Aorta (tissue), 5 donors: Measurements from ENCODE around the gene PDE4D. TPM values are rescaled to one million over a fixed set of nuclear protein-coding genes. Genes with fewer than 3 reads are reported as not detected.

Experiments used
- ATAC-seq: fragments of 200-7000 bp; cut with Tn5 transposase; one replicate; pipeline ENCODE4 v1.9.1; 2022; ENCODE audit warnings: moderate library complexity; ENCODE audit not compliant: low FRiP score
- DNase-seq, 2 donors: peaks; one replicate each; pipeline ENCODE4 v3.0.0-alpha.2; 2020
- H3K27ac ChIP-seq, 2 donors: one replicate each; pipeline ENCODE4 v1.5.1; 2013; ENCODE audit warnings: low read length in 2 of 2, mild to moderate bottlenecking in 2 of 2, moderate library complexity in 2 of 2, control low read depth in 1 of 2, inconsistent platforms in 1 of 2, low read depth in 1 of 2
- H3K27me3 ChIP-seq, 2 donors: one replicate each; pipeline ENCODE4 v1.6.1; 2013; ENCODE audit warnings: control low read depth in 1 of 2, low read length in 1 of 2, mild to moderate bottlenecking in 1 of 2, moderate library complexity in 1 of 2; ENCODE audit not compliant: insufficient read depth in 2 of 2, control insufficient read depth in 1 of 2
- H3K36me3 ChIP-seq, 2 donors: one replicate each; pipeline ENCODE4 v1.6.1; 2013; ENCODE audit warnings: control low read depth in 1 of 2, low read length in 1 of 2, mild to moderate bottlenecking in 1 of 2; ENCODE audit not compliant: insufficient read depth in 2 of 2, control insufficient read depth in 1 of 2
- H3K4me1 ChIP-seq, 2 donors: one replicate each; pipeline ENCODE4 v1.6.1; 2013; ENCODE audit warnings: low read length in 2 of 2, control low read depth in 1 of 2, mild to moderate bottlenecking in 1 of 2, moderate library complexity in 1 of 2; ENCODE audit not compliant: insufficient read depth in 2 of 2, control insufficient read depth in 1 of 2
- H3K4me3 ChIP-seq, 2 donors: one replicate each; pipeline ENCODE4 v1.5.1; 2013; ENCODE audit warnings: low read length in 2 of 2, control low read depth in 1 of 2, mild to moderate bottlenecking in 1 of 2
- H3K9me3 ChIP-seq: one replicate; pipeline ENCODE4 v1.6.1; 2013; ENCODE audit warnings: mild to moderate bottlenecking, low read length; ENCODE audit not compliant: control insufficient read depth
- WGBS, 2 donors: extraction: QIAGEN DNeasy Blood & Tissue Kit; methylation state at CpG; one replicate each; pipeline ENCODE4 v1.1.7; 2013; 5-methylcytosine and 5-hydroxymethylcytosine counted together
- intact Hi-C, 2 donors: fragments of 100-400 bp; cut with DNase I; formaldehyde crosslinking; loops; one replicate each; pipeline versions ENCODE4 v1.14.2 to v1.15.0; 2022
- polyA plus RNA-seq, 2 donors: library from polyadenylated mRNA; stranded (reverse); fragments of 200-250 nt; gene quantifications; one replicate each; pipeline ENCODE4 v1.2.3, GENCODE V29; 2013
- total RNA-seq, 2 donors: library from RNA; stranded (reverse); fragmentation: NEBNext Ultra II Directional; extraction: Animal tissue kit (Norgen Biotek cat#: 25700); gene quantifications; one replicate each; pipeline ENCODE4 v1.2.1, GENCODE V29; 2021
- donor health status: healthy with polysubstance abuse.
- donor health status: Bipolar disorder and iron deficiency.
- donor health status: DM: no; HTN: no; CAD: no.
- donor health status: DM: no; HTN: no; CAD: no.
- donor health status: DM: yes; HTN: yes; CAD: no.

The PDE4D gene
- total and polyA plus RNA-seq, 4 donors = 2.4 to 112 (median 33.3) TPM

DNA sequence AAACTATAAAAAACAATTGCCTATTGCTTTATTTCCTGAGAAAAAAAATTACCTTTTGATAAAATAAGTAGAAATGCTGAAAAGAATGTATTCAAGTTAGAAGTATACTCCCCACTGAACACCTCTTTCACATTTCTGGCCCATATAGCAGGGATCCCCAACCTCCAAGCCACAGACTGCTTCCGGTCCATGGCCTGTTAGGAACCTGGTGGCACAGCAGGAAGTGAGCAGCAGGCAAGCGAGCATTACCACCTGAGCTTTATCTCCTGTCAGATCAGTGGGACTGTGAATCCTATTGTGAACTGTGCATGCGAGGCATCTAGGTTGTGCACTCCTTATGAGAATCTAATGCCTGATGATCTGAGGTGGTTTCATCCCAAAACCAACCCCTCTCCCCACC, 746.8 kb downstream of the PDE4D start:
- Histone ChIP-seq H3K4me3 (no peak overlapping the region), H3K4me1 (no peaks in the 10 kb centered on the region), H3K27me3 (no peaks in the 10 kb centered on the region), H3K36me3 (no peaks in the 10 kb centered on the region), H3K27ac (no peak overlapping the region), H3K9me3 (no peaks in the 10 kb centered on the region)
- intact Hi-C loops = no loop called here
- no peak for ATAC-seq
- no peak for DNase-seq
- WGBS, 2 donors = 96 to 97% methylated on average over 3 of the region's 3 CpGs

GRCh38 chr5:59143926-59144333, 749.6 kb downstream of the PDE4D start:
- WGBS, 2 donors = 42 to 51% methylated on average over 3 of the region's 3 CpGs
- intact Hi-C loops = no loop called here

DNA sequence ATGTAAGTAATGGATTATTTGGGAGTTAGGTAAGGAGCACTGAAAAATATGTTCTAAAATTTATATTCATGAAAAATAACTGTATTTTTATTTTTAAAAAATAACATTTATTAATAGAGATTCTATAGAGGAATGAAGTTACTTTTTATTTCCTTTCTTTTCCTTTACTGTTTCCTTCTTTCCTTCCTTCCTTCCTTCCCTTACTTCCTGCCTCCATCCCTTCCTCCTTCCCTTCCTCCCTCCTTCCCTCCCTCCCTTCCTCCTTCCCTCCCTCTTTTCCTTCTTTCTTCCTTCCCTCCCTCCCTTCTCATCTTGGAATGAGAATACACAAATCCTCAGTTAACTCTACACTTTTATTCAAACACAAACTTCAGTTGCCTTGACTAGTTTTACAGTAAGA, 750.6 kb downstream of the PDE4D start:
- Histone ChIP-seq H3K27me3 (no peaks in the 10 kb centered on the region), H3K36me3 (no peaks in the 10 kb centered on the region), H3K9me3 (no peaks in the 10 kb centered on the region), H3K4me3 (no peak overlapping the region), H3K27ac (no peak overlapping the region), H3K4me1 (peaks cover 0 to under 1% of the 10 kb centered on the region in 2 donors)
- no peak for ATAC-seq
- intact Hi-C loops = no loop called here
- no peak for DNase-seq

More at GRCh38 chr5:59143926-59144333, 749.6 kb downstream of the PDE4D start:
- Histone ChIP-seq H3K4me1 (no peaks in the 10 kb centered on the region), H3K27ac (no peak overlapping the region), H3K9me3 (no peaks in the 10 kb centered on the region), H3K27me3 (no peaks in the 10 kb centered on the region), H3K4me3 (no peak overlapping the region), H3K36me3 (no peaks in the 10 kb centered on the region)
- ATAC-seq (no peak), DNase-seq (no peak)

DNA sequence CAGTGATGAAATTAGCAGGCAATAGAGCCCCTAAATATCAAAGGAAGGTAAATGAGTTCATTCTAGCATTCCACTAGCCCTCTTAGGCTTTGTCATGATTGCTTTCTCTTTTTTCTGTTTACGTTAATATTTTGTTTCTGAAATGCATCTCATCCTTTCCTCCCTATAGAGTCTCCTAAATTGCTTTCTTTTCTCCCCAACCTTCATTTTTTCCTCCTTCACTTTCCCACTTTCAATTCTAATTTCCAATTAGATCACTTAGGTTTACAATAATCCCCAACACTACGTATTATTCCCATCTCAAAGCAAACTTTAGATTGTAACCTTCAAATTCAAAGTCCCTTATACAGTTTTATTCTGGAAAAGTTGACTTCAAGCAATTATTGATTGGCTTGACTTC, 751.4 kb downstream of the PDE4D start:
- intact Hi-C loops = no loop called here
- Histone ChIP-seq H3K4me1 (peaks cover 0 to 3% of the 10 kb centered on the region in 2 donors), H3K36me3 (no peaks in the 10 kb centered on the region), H3K27ac (no peak overlapping the region), H3K4me3 (no peak overlapping the region), H3K27me3 (no peaks in the 10 kb centered on the region), H3K9me3 (no peaks in the 10 kb centered on the region)
- ATAC-seq = no peak
- WGBS, 2 donors = 98 to 99% methylated on average over 2 of the region's 2 CpGs
- DNase-seq = no peak

GRCh38 chr5:59140133-59140532, 753.4 kb downstream of the PDE4D start:
- no peaks in the 10 kb centered on the region for H3K36me3 ChIP-seq
- no peak overlapping the region for H3K4me3 ChIP-seq
- H3K4me1 ChIP-seq = peaks cover 0 to 8% of the 10 kb centered on the region in 2 donors
- WGBS, 2 donors = 97 to 99% methylated on average over 2 of the region's 2 CpGs
- H3K27me3 ChIP-seq = no peaks in the 10 kb centered on the region
- ATAC-seq (no peak), DNase-seq (no peak)
- no peaks in the 10 kb centered on the region for H3K9me3 ChIP-seq
- no peak overlapping the region for H3K27ac ChIP-seq
- intact Hi-C loops = no loop called here

DNA sequence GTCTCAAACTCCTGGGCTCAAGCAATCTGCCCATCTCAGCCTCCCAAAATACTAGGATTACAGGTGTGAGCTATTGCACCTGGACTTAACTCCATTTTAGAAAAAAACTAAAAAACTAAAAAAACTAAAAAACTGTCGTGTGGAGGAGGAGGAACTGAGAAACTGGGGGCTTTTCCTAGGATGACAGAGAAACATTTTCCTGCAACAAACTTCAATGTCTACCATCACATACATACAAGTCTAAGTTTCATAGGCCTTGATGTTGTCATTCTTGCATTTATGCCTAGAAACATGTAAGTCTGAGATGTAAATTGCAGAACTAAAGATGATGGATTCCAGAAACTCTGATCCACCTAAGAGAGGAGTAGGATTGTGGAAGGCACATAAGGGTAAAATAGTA, 753.8 kb downstream of the PDE4D start:
- ATAC-seq (no peak), DNase-seq (no peak)
- 87 to 94% methylated on average over 1 of the region's 1 CpG for WGBS, 2 donors
- Histone ChIP-seq H3K4me3 (no peak overlapping the region), H3K36me3 (no peaks in the 10 kb centered on the region), H3K27ac (no peak overlapping the region), H3K4me1 (peaks cover 0 to 8% of the 10 kb centered on the region in 2 donors), H3K27me3 (no peaks in the 10 kb centered on the region), H3K9me3 (no peaks in the 10 kb centered on the region)
- intact Hi-C loops = loop anchor here in 1 of 2 donors (10.0 kb wide), 1 partner anchor 105 kb away; no protein-coding TSS in a partner anchor

GRCh38 chr5:59138509-59138908, 755.0 kb downstream of the PDE4D start:
- Histone ChIP-seq H3K27me3 (no peaks in the 10 kb centered on the region), H3K9me3 (no peaks in the 10 kb centered on the region), H3K4me1 (peaks cover 0 to 8% of the 10 kb centered on the region in 2 donors), H3K27ac (no peak overlapping the region), H3K36me3 (no peaks in the 10 kb centered on the region), H3K4me3 (no peak overlapping the region)
- intact Hi-C loops = loop anchor here in 1 of 2 donors (10.0 kb wide), 1 partner anchor 104 kb away; no protein-coding TSS in a partner anchor
- DNase-seq (no peak), ATAC-seq (no peak)
- WGBS, 2 donors = 97 to 98% methylated on average over 2 of the region's 2 CpGs

- H3K4me3 ChIP-seq = no peak overlapping the region
- no peaks in the 10 kb centered on the region for H3K9me3 ChIP-seq
- no peaks in the 10 kb centered on the region for H3K27me3 ChIP-seq
- H3K4me1 ChIP-seq = peaks cover 0 to 8% of the 10 kb centered on the region in 2 donors
- DNase-seq (no peak), ATAC-seq (no peak)
- intact Hi-C loops = loop anchor here in 1 of 2 donors (10.0 kb wide), 1 partner anchor 103 kb away; no protein-coding TSS in a partner anchor
- 67 to 68% methylated on average over 2 of the region's 2 CpGs for WGBS, 2 donors
- H3K36me3 ChIP-seq = no peaks in the 10 kb centered on the region
- no peak overlapping the region for H3K27ac ChIP-seq
Observed at GRCh38 chr5:59137846-59138245, 755.7 kb downstream of the PDE4D start.

DNA sequence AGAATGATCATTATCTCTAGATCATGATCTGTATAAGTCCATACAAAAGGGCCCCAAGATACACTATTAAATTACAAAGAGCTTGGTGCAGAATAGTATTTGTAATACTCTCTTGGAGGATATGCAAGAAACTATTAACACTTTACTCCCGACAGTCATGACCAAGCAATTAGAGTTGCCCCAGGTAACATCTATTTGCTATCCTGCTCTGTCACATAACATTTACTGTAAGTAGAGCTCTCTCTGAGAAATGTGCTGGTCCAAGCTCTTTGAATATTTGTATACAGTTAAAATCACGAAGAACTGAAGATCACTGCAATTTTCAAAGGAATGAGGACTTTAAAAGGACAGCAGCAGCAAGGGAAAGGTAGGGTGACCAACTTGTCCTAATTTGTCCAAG, 757.0 kb downstream of the PDE4D start:
- Histone ChIP-seq H3K9me3 (no peaks in the 10 kb centered on the region), H3K4me1 (peaks cover 0 to 8% of the 10 kb centered on the region in 2 donors), H3K4me3 (no peak overlapping the region), H3K27ac (no peak overlapping the region), H3K36me3 (no peaks in the 10 kb centered on the region), H3K27me3 (no peaks in the 10 kb centered on the region)
- intact Hi-C loops = loop anchor here in 1 of 2 donors (10.0 kb wide), 1 partner anchor 102 kb away; no protein-coding TSS in a partner anchor
- ATAC-seq (no peak), DNase-seq (no peak)
- WGBS, 2 donors = 47 to 49% methylated on average over 2 of the region's 2 CpGs
